H1 (cell line): Measurements from ENCODE around the gene CD58. TPM values are rescaled to one million over a fixed set of nuclear protein-coding genes. Genes with fewer than 3 reads are reported as not detected.

Experiments used
- ATF2 ChIP-seq: IDR thresholded peaks from 2 replicates; pipeline ENCODE4 v1.6.1; 2012; ENCODE audit warnings: low read length, inconsistent platforms
- CEBPB ChIP-seq: IDR thresholded peaks from 2 replicates; pipeline ENCODE4 v1.6.1; 2012; ENCODE audit warnings: low read depth, low read length
- CHD7 ChIP-seq: fragments of 300-600 bp; sonication (generic); IDR thresholded peaks from 2 replicates; pipeline ENCODE4 v1.7.1; 2012; ENCODE audit warnings: low read length, moderate library complexity, mild to moderate bottlenecking, inconsistent platforms; ENCODE audit not compliant: insufficient replicate concordance
- CREB1 ChIP-seq: IDR thresholded peaks from 2 replicates; pipeline ENCODE4 v1.6.1; 2012; ENCODE audit warnings: inconsistent platforms
- HDAC2 ChIP-seq, 2 experiments: fragments of 300-600 bp in 1 of 2; sonication (generic) in 1 of 2; IDR thresholded peaks; 2 replicates each; pipeline ENCODE4 v1.6.1; 2011 to 2012; ENCODE audit warnings: low read depth in 2 of 2, low read length in 2 of 2, mild to moderate bottlenecking in 2 of 2, moderate library complexity in 2 of 2, borderline replicate concordance in 1 of 2, inconsistent platforms in 1 of 2
- MAX ChIP-seq: IDR thresholded peaks from 2 replicates; pipeline ENCODE4 v1.6.1; 2012; ENCODE audit warnings: inconsistent platforms
- USF2 ChIP-seq: IDR thresholded peaks from 2 replicates; pipeline ENCODE4 v1.6.1; 2011; ENCODE audit warnings: low read length, improper control_type of control experiment
- ZNF274 ChIP-seq: IDR thresholded peaks from 2 replicates; pipeline ENCODE4 v1.7.0; 2012; ENCODE audit warnings: low read length, borderline replicate concordance; ENCODE audit errors: extremely low read depth
- polyA plus RNA-seq, 7 experiments: library from polyadenylated mRNA; depleted of rRNA in 3 of 7; stranded (reverse) in 5 of 7; unstranded in 2 of 7; fragments of >200 nt in 5 of 7; fragments of 200-250 nt in 2 of 7; gene quantifications; 1 replicate in 5 of 7; 2 replicates in 1 of 7; 4 replicates in 1 of 7; pipeline versions ENCODE4 v1.2.1 to v1.2.3, GENCODE V29; 2011 to 2013; ENCODE audit warnings: missing spikeins in 2 of 7, mixed read lengths in 2 of 7
- total RNA-seq: library from RNA; stranded (reverse); fragmentation: NEBNext Ultra II Directional; extraction: Animal tissue kit (Norgen Biotek cat#: 25700); gene quantifications from 2 replicates; pipeline ENCODE4 v1.2.1, GENCODE V29; 2021

CD58 gene
- total and polyA plus RNA-seq, 2 of the 8 experiments (the other 6 are each of a cell fraction or from before 2014, with no cell fraction given) = 5.3 to 5.5 TPM

GRCh38 chr1:116565222-116565621, 5.6 kb downstream of the CD58 start (continued):
- TF ChIP-seq CHD7 (no peak), CREB1 (no peak), HDAC2 (IDR thresholded peaks at IDR 0.05; ENCODE audit: borderline replicate concordance in 1 of 2, low read depth in 2 of 2, low read length in 2 of 2) (no peak), ZNF274 (no peak), USF2 (no peak), CEBPB (no peak), MAX (no peak), ATF2 (no peak)
